Measurements from ENCODE around the gene AGT.
"Not testable (repeated sequence)": the region's sequence is repeated elsewhere in the genome, so short reads cannot be mapped to it uniquely, and the experiment has no call there.

Gene AGT

DNA sequence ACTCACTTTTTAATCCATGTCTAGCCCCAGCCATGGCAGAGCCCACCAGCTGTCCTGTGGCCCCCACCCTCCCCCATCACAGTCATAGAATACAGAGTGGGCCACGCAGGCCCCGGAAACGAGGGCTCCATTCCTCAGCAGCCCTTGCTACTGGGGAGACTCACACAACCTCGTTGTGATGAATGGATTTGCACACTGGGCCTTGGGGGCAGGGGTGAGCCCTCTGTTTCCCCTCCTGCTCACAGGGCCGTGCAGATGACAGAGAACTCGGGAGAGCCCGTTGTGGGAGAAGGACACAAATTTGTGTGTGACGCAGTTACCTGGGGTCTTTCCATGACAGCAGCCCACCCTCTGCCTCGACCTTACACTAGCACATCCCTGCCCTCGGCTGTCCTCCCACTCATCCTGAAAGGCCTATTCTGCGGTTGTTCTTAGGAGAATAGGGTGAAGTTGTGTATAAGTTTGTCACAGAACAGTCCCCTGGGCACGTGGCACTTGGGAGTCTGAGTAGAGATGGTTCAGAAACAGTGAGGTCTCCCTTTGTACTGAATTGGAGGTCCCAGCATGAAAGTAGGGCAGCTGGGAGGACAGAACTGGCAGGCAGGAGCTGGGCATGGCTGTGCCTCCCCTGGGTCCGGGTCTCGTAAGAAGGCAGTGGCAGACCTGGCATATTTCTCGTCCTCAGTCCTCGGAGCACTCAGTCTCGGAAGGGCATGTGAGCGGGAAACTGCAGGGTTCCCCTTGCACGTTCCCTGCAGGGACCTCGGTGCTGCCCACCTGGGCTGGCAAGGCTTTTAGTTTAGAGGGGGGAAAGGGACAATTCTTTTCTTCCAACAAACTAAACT lies 6.8 kb downstream of the AGT start:
- no peak for DNase-seq

DNA sequence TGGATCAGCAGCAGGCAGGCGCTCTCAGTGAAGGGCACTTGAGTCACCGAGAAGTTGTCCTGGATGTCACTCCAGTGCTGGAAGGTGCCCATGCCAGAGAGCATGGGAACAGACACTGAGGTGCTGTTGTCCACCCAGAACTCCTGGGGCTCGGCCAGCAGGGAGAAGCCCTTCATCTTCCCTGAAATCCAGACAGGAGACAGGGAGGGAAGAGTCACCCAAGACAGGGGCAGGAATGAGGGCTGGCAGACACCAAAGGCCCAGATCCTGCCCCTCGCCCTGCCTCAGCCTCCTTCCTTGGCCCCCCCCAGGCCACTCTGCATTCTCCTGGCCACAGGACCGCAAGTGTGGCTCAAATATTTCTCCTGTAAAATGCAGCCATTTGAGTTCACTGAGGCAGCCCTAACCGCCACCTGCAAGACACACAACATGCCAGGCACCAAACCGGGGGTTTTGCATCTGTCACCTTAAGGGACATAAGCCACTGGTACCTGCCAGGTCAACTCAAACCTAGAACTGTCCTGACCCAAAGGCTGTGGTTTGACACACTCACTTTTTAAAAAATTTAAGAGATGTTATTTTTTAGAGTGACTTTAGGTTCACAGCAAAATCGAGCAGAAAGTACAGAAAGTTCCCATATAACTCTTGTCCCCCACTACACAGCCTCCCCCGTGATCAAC lies 7.8 kb downstream of the AGT start:
- no peak for DNase-seq

DNA sequence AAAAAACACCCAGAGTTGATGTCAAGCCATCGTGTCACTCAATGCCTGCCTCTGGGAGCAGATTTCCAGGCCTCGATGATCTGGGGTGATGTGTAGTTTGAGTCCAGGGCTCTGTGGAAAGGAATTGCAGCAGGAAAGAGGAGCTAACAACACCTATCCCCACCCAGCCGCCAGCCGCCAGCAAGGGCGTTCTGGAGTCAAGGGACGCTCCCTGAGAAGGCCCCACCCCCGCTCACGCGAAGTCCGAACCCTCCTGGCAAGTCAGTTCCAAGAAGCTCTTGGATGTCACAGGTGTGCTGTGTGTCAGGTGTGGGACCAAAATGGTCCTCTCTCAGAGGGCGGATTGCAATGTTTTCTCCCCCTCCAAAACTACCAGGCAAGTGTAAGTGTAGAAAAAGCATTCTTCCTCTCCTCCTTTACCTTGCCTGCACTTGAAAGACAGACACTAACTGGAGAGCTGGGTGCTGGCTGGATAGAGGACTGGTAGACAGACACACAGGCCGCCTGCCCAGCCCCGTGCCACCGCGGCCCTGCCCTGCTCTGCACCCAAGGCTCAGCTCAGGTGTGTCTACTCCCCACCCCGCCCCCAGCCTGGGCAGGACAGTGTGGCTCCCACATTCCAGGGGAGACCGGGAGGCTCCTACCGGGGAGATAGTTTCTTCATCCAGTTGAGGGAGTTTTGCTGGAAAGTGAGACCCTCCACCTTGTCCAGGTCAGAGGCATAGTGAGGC lies 8.5 kb downstream of the AGT start:
- DNase-seq = no peak

DNA sequence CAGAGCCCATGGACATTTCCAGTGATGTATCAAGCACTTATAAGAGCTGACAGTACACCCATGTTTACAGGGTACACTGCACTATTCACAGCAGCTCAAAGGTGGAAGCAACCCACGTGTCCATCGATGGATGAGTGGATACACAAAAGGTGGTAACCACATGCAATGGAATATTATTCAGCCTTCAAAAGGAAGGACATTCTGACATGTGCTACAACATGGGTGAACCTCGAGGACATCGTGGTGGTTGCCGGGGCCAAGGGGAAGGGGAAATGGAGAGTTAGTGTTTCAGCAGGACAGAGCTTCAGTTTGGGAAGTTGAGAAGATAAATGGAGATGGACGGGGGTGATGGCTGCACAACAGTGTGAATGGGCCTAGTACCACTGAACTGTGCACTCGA lies 9.1 kb downstream of the AGT start:
- no peak for DNase-seq

DNA sequence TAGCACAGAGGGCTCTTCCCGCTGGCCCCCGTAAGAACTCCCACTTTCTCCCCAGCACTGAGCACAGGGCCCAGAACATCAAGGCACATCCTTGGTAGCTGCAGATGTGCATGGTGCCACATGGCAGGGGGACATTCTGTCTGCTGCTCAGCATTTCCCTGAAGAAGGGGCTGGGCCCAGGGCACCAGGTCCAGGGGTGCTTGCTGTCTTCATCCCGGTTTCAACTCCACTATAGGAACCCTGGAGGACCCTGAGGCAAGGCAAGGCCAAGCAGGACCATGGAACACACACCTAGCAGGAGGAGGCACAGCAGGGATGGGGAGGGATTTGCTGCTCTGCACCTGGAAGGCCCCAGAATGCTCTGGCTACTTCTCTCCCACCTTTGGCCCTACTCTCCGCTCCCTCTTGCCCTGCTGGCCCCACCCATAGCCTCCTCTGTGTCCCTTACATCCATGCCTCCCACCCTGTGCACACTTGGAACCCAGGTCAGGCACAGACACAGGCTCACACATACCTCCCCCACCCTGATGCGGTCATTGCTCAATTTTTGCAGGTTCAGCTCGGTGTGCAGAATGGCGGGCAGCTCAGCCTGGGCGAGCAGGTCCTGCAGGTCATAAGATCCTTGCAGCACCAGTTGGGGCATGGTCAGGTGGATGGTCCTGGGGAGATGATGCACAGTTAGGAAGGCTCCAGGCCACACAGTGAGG lies 10.1 kb downstream of the AGT start:
- DNase-seq = no peak

DNA sequence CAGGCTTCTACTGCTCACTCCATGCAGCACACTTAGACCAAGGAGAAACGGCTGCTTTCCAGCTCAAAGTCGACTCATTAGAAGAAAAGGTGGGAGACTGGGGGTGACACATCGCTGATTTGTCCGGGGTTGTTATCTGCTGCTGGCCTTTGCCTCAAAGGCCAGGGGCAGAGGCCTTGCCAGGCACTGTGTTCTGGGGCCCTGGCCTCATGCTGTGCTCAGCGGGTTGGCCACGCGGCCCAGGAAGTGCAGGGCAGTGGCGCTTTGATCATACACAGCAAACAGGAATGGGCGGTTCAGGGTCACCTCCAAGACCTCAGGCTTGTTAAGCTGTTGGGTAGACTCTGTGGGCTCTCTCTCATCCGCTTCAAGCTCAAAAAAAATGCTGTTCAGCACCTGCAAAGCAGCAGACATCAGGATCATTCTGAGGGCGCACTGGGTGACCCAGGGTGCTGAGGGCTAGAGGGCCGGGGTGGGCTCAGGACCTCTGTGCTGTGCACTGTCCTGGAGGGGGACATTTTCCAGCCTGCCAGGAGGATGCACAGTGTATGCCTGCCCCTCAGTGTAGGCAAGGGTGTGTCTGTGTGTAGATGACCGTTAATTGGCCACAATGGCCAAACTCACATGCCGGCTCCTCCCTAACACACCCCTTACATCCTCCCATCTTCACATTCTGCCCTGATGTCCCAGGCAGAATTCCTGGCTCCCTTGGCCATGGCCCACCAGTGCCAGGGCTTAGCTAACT lies 10.8 kb downstream of the AGT start:
- DNase-seq = no peak

DNA sequence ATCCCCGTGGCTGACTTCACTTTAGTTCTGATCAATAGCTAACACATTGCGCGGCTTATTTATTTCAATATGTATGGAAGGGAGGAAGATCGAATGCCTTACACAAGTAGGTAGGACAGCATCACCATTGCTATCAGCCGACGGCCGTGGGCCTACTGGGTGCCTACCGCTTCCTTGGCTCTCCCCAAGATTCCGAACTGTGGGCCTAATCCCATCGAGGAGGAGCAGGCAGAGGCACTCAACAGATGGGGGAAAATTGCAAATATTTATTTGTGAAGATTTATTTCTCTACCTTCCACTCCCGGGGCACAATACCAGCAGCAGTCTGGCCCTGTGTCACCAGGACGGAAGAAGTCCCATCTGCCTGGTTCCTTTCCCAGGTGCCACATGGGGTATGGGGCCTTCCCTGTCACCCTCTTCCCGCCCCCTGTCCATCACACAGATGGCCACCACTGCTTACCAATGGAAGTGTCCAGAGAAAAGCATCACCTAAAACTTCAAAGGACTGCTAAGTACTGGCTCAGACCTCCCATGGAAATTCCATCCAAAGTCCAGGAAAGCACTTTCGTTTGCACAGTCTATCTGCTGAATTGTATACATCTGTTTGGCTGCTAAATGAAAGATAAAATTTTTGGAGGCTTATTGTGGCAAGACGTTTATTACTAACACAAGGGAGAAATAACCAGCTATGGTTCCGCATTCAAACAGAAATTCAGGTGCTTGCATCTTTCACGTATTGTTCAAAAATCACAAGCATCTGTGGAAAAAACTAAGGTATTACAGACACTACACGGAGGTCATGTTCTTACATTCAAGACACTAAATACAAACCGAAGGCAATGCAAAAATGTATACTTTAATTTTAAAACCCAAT lies 11.8 kb downstream of the AGT start:
- DNase-seq = no peak

DNA sequence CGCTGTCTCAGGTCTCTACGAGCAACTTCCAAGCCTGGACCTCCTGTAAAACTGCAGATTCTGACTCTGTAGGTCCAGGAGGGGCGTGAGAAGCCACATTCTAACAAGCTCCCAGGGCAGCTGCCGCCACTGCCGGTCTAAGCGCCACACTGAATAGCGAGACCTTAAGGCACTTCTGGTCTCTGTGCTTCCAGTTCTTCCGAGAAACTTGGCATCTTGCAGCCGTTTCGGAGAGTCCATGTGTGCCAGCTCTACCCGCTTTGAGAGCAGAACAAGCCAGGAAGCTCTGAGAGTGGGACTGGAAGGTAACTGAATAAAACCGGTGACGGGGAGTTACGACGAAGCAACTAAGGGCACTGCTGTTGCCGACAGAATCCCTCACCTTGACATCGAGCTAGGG lies 12.5 kb downstream of the AGT start:
- no peak for DNase-seq

DNA sequence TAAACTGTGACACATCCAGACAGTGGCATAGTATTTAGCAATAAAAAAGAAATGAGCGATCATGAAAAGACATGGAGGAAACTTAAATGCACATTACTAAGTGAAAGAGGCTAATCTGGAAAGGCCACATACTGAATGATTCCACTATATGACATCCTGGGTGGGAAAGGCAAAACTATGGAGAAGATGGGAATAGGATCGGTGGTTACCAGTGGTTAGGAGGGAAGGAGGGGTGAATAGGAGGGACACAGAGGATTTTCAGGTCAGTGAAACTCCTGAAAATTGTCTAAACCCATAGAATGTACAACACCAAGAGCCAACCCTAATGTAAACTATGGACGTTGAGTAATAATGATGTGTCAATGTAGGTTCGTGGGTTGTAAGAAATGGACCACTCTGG lies 13.8 kb downstream of the AGT start:
- no peak for DNase-seq

DNA sequence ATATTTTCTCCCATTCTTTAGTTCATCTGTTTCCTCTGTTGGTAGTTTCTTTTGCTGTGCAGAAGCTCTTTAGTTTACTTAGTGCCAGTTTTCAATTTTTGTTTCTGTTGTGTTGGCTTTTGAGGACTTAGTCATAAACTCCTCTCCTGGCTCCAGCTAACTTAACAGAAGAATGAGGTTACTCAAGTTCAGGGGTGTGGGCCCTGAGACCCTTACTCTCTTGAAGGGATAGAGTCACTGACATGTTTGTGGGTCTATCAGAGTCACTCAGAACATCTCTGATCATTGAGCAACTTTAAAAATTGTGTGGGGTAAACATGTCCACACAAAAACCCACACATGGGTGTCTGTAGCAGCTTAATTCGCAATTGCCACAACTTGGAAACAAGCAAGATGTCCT lies 14.2 kb downstream of the AGT start:
- no peak for DNase-seq

DNA sequence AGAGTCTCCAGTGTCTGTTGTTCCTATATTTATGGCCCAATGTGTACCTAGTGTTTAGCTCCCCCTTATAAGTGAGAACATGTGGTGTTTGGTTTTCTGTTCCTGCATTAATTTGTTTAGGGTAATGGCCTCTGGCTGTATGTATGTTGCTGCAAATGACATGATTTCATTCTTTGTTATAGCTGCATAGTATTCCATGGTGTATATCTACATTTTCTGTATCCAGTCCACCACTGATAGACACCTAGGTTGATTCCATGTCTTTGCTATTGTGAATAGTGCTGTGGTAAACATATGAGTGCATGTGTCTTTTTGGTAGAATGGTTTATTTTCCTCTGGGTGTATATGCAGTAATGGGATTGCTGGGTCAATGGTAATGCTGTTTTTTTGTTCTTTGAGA lies 15.0 kb downstream of the AGT start:
- DNase-seq = not testable (repeated sequence)

DNA sequence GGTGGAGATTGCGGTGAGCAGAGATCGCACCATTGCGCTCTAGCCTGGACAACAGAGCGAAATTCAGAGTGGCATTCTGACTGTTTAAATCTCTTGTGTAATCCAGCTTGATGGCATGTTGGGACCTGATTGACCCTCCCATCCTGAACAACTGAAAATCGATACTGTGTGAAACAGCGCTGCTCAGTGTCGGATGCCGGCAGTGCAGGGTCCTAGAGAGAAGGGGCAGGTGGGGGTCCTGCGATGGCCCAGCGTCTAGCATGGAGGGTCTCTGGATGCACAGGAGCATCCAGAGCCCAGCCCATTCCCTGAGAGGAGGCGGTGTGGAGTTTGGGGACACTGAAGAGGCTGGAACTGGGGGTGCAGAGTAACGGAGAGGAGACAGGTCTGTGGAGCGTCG lies 15.8 kb downstream of the AGT start:
- DNase-seq = no peak

DNA sequence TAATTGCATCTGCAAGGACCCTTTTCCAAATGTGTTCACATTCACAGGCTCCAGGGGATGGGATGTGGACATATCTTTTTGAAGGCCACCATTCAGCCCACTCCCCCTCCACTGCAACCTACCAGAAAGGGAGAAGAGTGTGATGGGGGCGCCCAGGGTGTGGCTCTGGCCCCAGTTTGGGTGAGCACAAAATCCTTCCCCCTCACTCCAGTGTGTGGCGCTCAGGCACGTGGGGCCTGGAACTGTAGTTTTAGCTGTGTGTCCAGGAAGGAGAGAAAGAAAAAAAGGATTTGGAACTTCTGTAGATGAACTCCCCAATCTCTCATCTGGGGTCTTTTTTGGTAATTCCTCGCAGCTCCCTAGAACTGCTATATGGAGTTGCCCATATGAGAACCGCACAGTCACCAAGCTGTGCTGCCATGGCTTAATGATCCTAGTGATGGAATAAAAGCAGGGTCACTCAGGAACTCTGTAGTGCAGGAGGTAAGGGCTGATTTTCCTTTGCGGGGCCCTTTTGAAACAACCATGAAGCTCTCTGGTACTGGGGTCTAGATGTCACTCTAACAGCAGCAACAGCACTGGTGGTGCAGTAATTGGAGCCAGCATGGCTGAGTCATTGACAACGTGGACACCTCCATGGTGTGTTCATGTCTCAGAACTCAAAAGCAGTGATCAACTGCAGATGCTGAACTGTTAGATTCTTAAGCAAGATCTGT lies 17.0 kb downstream of the AGT start:
- DNase-seq = peak in 1 of 2 experiments; percentile 40

DNA sequence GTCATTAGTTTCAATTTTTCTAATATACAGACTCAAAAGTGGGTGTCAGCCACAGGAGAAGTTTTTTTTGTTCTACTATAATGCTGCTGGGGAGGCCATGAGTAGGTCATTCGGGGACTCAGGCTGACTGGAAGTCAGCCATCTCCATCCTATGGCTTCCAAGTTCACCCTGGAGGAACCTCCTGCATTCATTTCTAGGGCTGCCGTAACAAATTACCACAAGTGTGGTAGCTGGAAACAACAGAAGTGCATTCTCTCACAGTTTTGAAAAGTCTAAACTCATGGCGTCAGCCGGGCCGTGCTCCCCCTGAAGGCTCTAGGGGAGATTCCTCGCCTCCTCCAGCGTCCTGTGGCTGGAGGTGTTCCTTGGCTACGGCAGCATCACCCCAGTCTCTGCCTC lies 17.7 kb downstream of the AGT start:
- DNase-seq = no peak

DNA sequence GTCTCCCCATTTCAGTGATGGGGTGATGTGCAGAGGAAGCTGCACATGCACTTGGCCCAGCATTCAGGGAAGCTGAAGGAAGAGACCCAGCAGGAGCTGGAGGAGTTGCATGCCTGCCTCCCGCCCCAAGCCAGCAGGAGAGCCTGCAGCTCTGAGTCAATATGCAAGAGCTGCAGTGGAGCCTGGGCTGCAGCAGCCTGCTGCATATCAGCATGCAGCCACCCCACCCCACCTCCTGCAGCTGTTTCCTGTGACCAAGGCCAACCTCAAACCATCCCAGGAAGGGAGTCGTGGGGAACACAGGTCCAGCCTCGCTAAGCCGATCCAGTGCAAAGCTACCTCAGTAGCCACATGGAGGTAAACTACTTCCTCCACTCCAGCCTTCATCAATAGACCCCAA lies 18.9 kb downstream of the AGT start:
- no peak for DNase-seq

DNA sequence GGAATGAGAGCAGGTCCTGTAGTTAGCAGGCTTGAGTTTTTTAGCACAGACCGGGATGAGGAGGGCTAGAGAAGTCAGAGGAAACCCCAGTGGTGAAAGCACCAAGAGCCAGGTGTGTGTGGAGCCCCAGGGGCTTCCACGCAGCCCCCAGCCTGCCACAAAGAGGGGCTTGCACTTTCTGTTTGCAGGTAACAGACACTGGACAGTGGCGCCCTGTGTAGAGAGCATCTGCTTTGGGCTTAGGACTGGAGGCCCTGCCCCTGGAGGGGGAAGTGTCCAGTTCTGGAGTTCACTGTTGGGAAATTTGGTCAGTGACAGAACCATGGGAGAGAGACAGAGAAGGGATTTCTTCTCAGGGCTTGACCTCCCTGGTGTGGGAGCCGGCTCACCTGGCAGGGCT lies 19.5 kb downstream of the AGT start:
- no peak for DNase-seq

DNA sequence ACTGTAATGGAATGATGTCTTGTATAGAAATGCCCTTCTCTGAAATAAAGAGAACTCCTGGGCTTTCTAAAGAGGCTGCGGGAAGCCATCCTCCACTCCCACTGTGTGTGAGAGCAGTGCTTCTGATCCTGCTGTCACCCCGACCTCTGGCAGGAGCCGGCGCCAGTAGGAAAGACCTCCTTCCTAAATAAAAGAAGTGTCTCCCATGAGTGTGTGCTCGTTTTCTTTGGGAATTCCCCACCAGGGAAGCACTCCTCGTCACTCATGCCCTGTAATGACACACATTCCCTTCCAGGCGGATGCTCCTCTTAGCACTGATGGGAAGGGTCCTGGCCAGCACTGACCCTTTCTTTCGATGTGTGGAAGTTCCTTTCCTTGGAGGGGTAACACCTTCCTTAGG lies 20.1 kb downstream of the AGT start:
- no peak for DNase-seq

DNA sequence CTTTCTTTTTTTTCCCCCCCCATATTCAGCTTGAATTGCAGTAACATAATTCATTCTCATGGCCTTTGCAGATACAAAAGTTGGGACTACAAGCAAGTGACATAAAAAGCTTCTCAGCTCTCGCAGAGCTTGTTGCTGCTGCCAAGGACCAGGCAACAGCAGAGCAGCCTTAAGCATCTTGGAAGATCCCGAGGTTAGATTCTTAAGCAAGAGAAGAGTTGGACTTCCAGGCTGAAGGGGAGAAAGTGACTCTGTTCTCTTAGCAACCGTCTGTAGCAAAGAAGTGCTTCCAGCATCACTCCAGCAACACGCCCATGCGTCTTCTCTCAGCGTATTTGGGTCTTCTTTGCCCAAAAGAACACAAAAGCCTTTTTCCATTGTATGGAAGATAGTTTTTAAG lies 20.7 kb downstream of the AGT start:
- DNase-seq = no peak

DNA sequence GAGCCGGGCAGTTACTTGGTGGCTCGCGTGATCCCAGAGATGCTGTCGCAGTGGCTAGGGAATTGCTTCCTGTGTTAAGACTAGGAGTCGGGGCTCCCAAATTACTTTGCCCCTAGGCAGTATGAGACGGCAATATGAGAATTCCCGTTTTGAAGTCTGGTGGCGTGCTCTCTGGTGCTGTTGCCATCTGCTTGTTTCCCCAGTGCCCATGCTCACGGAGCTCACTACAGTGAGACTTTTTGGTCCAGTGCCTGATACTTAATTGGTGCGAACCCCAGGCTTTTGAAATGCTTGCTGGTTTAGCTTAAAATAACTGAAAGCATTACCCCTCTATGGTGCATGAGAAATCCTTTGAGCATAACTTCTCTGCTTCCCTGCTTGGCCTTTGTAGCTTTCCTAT lies 22.3 kb downstream of the AGT start:
- no peak for DNase-seq

DNA sequence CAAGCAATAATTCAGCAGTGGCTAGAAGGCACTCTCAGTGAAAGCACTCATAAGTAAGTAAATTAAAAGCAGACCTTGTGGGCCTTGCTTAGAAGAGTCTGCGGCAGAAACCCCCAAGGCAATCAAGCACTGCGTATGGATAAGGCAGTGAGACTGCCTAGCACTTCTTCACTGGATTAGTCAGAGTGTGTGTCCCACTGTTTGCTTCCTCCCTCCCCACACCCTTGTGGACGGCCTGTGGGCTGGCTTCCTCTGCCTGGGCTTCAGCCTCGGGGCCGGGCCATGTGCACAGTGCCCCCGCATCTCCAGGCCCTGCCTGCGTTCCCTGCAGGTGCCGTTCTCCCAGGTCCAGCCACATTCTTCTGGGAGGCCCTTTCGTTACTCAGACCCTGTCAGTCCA lies 23.8 kb downstream of the AGT start:
- DNase-seq = no peak

DNA sequence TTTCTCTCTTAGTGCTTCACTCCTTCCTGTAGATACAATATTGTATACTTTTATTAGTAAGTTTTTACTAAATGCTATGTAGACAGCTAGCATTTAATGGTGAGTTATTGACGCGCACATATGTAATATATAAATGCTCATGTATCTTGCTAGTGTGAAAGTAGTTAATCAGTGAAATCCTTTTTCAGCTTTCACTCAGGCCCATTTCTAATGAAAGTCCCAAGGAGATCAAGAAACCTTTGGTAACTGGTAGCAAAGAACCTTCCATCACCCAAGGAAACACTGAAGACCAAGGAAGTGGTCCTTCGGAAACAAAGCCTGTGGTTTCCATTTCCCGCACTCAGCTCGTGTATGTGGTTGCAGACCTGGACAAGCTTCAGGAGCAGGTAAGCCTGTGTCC lies 27.2 kb downstream of the AGT start:
- DNase-seq = no peak
